Osteocyte (in vitro differentiated cells): Measurements from ENCODE around the gene FTSJ3. TPM values are rescaled to one million over a fixed set of nuclear protein-coding genes. Genes with fewer than 3 reads are reported as not detected.

Source experiments
- DNase-seq: peaks from one replicate; pipeline ENCODE4 v3.0.0; 2021; ENCODE audit warnings: mixed read lengths; ENCODE audit not compliant: unreplicated experiment; ENCODE audit errors: extremely low spot score
- H3K27ac Mint-ChIP-seq: one replicate; pipeline ENCODE4 v1.8.0; 2021; ENCODE audit warnings: mild to moderate bottlenecking, mixed read lengths; ENCODE audit not compliant: unreplicated experiment
- H3K27me3 Mint-ChIP-seq: one replicate; pipeline ENCODE4 v1.8.0; 2021; ENCODE audit warnings: mixed read lengths; ENCODE audit not compliant: unreplicated experiment
- H3K36me3 Mint-ChIP-seq: one replicate; pipeline ENCODE4 v1.8.0; 2021; ENCODE audit warnings: mixed read lengths; ENCODE audit not compliant: unreplicated experiment
- H3K4me1 Mint-ChIP-seq: one replicate; pipeline ENCODE4 v1.8.0; 2021; ENCODE audit warnings: mixed read lengths; ENCODE audit not compliant: unreplicated experiment
- H3K4me3 Mint-ChIP-seq: one replicate; pipeline ENCODE4 v1.8.0; 2021; ENCODE audit warnings: mild to moderate bottlenecking, moderate library complexity, mixed read lengths; ENCODE audit not compliant: unreplicated experiment
- H3K9me3 Mint-ChIP-seq: one replicate; pipeline ENCODE4 v1.8.0; 2021; ENCODE audit warnings: mixed read lengths; ENCODE audit not compliant: unreplicated experiment
- CTCF ChIP-seq: fragments of 200-600 bp; sonication (generic); IDR thresholded peaks from 2 replicates; pipeline ENCODE4 v1.5.0; 2021; ENCODE audit warnings: antibody characterized with exemption, mild to moderate bottlenecking, moderate library complexity
- total RNA-seq: library from RNA; stranded (reverse); gene quantifications from 2 replicates; pipeline ENCODE4 v1.2.1, GENCODE V29; 2021

Gene FTSJ3
- total RNA-seq, 1 donor from 2014 or later: 36.1 TPM

- DNase-seq: no peak
- TF ChIP-seq CTCF: no peak
- Mint-ChIP-seq H3K36me3 (peaks cover 3% of the 10 kb centered on the region), H3K9me3 (no peaks in the 10 kb centered on the region), H3K4me1 (peaks cover 36% of the 10 kb centered on the region), H3K27ac (peak overlapping the region; percentile 100), H3K4me3 (peak overlapping the region; percentile 98), H3K27me3 (no peaks in the 10 kb centered on the region)
Observed at GRCh38 chr17:63772801-63773271, 54.6 kb downstream of the FTSJ3 start.

Other genes with a start within 250 kb of the FTSJ3 start
- gene TACO1, start 226.8 kb downstream of the FTSJ3 start, total RNA-seq: 20.9 and 23.8 TPM in 2 replicates
- gene MAP3K3, start 205.2 kb downstream of the FTSJ3 start, total RNA-seq: 41.0 and 41.7 TPM in 2 replicates
- 52.6 and 54.3 TPM in 2 replicates for gene LIMD2, start 127.5 kb downstream of the FTSJ3 start, total RNA-seq
- 42.9 and 50.6 TPM in 2 replicates for gene STRADA, start 85.9 kb downstream of the FTSJ3 start, total RNA-seq
- 80.6 and 87.5 TPM in 2 replicates for gene CCDC47, start 54.1 kb downstream of the FTSJ3 start, total RNA-seq
- 109 and 123 TPM in 2 replicates for gene DDX42, start 53.5 kb downstream of the FTSJ3 start, total RNA-seq
- gene PSMC5, start 232 bp downstream of the FTSJ3 start, total RNA-seq: 98.5 and 106 TPM in 2 replicates
- 42.6 and 44.7 TPM in 2 replicates for gene SMARCD2, start 15.0 kb upstream of the FTSJ3 start, total RNA-seq
- not detected in 2 replicates for gene CSH2, start 46.0 kb upstream of the FTSJ3 start, total RNA-seq
- gene GH2, start 54.3 kb upstream of the FTSJ3 start, total RNA-seq: not detected in 2 replicates
- gene CSH1, start 68.9 kb upstream of the FTSJ3 start, total RNA-seq: not detected in 2 replicates
- gene CSHL1, start 83.6 kb upstream of the FTSJ3 start, total RNA-seq: not detected in 2 replicates
- not detected in 2 replicates for gene GH1, start 91.2 kb upstream of the FTSJ3 start, total RNA-seq
- not detected in 2 replicates for gene CD79B, start 104.7 kb upstream of the FTSJ3 start, total RNA-seq
- gene SCN4A, start 145.3 kb upstream of the FTSJ3 start, total RNA-seq: not detected in 2 replicates
- gene PRR29, start 170.7 kb upstream of the FTSJ3 start, total RNA-seq: not detected in 2 replicates
- not detected in 2 replicates for gene ICAM2, start 193.0 kb upstream of the FTSJ3 start, total RNA-seq